ENCODE measurements around the gene PLEKHM3. TPM values are rescaled to one million over a fixed set of nuclear protein-coding genes. Genes with fewer than 3 reads are reported as not detected.

The PLEKHM3 gene
- total RNA-seq, 6 donors from 2014 or later, result 16.4 to 56.3 (median 28.6) TPM

GRCh38 chr2:207831584-207832248, 193.6 kb downstream of the PLEKHM3 start:
- Histone ChIP-seq H3K27ac (no peak overlapping the region), H3K4me1 (peaks cover 0 to 4% (median 2%) of the 10 kb centered on the region in 4 donors), H3K9me3 (no peaks in the 10 kb centered on the region), H3K27me3 (no peaks in the 10 kb centered on the region), H3K36me3 (peaks cover 0 to 16% (median 6%) of the 10 kb centered on the region in 4 donors), H3K4me3 (no peak overlapping the region)
- ATAC-seq (ENCODE audit: low FRiP score in 2 of 2), result no peak
- TF ChIP-seq, protein P1, sequence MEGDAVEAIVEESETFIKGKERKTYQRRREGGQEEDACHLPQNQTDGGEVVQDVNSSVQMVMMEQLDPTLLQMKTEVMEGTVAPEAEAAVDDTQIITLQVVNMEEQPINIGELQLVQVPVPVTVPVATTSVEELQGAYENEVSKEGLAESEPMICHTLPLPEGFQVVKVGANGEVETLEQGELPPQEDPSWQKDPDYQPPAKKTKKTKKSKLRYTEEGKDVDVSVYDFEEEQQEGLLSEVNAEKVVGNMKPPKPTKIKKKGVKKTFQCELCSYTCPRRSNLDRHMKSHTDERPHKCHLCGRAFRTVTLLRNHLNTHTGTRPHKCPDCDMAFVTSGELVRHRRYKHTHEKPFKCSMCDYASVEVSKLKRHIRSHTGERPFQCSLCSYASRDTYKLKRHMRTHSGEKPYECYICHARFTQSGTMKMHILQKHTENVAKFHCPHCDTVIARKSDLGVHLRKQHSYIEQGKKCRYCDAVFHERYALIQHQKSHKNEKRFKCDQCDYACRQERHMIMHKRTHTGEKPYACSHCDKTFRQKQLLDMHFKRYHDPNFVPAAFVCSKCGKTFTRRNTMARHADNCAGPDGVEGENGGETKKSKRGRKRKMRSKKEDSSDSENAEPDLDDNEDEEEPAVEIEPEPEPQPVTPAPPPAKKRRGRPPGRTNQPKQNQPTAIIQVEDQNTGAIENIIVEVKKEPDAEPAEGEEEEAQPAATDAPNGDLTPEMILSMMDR (IDR thresholded peaks at IDR 0.05), result no peak
- no peak for TF ChIP-seq POLR2A (IDR thresholded peaks at IDR 0.05)
- no peak for TF ChIP-seq POLR2AphosphoS5 (IDR thresholded peaks at IDR 0.05)
- TF ChIP-seq EP300 (IDR thresholded peaks at IDR 0.05), result no peak
- WGBS, 2 donors, result 96 to 98% methylated on average over 8 of the region's 8 CpGs
- no peak for DNase-seq

DNA sequence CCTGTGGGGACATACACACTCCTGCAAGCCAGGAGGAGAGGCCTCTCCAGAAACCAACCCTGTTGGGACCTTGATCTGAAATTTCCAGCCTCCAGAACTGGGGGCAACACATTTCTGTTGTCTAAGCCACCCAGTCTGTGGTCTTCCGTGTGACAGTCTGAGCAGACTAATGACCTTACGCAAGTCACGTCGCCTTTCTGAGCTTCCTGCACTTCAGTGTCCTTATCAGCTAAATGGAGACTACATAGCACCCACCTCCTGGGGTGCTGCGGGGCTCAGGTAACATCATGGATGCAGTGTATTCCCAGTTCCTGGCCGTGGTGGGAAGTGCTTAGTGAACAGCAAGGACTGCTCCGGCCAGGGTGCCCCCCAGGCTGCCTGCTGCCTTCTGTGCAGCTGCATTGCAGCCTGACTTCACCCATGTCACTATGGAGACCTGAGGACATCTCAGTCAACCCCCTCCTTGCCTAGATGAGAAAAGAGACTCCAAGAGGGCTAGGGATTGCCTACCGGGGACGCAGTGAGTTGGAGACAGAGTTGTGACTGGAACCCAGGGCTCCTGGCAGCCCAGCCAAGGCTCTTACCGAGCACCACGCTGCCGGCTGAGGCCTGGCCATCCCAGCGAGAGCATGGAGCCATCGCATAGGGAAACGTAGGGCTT, 194.4 kb downstream of the PLEKHM3 start:
- 87 to 90% methylated on average over 12 to 15 of the region's 15 CpGs for WGBS, 2 donors

GRCh38 chr2:207828361-207829057, 196.8 kb downstream of the PLEKHM3 start:
- H3K27me3 ChIP-seq, result no peaks in the 10 kb centered on the region
- TF ChIP-seq POLR2A (IDR thresholded peaks at IDR 0.05) (no peak), POLR2AphosphoS5 (IDR thresholded peaks at IDR 0.05) (no peak), EP300 (IDR thresholded peaks at IDR 0.05) (no peak)
- TF ChIP-seq, protein P1 (IDR thresholded peaks at IDR 0.05), result no peak
- no peak for ATAC-seq (ENCODE audit: low FRiP score in 2 of 2)
- DNase-seq, result no peak
- H3K9me3 ChIP-seq, result no peaks in the 10 kb centered on the region
- H3K27ac ChIP-seq, result no peak overlapping the region
- peaks cover 0 to 21% (median 13%) of the 10 kb centered on the region in 4 donors for H3K36me3 ChIP-seq
- H3K4me3 ChIP-seq, result no peak overlapping the region
- 85% methylated on average over 12 of the region's 12 CpGs for WGBS, 2 donors
- no peaks in the 10 kb centered on the region for H3K4me1 ChIP-seq

More for the DNA sequence above, 194.4 kb downstream of the PLEKHM3 start:
- ATAC-seq (ENCODE audit: low FRiP score in 2 of 2) (no peak), DNase-seq (peak in 1 of 2 donors; percentile 36)
- Histone ChIP-seq H3K4me1 (no peaks in the 10 kb centered on the region), H3K27ac (no peak overlapping the region), H3K4me3 (no peak overlapping the region), H3K9me3 (no peaks in the 10 kb centered on the region), H3K27me3 (no peaks in the 10 kb centered on the region), H3K36me3 (peaks cover 0 to 21% (median 9%) of the 10 kb centered on the region in 4 donors)
- TF ChIP-seq POLR2AphosphoS5 (IDR thresholded peaks at IDR 0.05) (no peak), EP300 (IDR thresholded peaks at IDR 0.05) (no peak), POLR2A (IDR thresholded peaks at IDR 0.05) (no peak)
- TF ChIP-seq, protein P1 (IDR thresholded peaks at IDR 0.05), result no peak

DNA sequence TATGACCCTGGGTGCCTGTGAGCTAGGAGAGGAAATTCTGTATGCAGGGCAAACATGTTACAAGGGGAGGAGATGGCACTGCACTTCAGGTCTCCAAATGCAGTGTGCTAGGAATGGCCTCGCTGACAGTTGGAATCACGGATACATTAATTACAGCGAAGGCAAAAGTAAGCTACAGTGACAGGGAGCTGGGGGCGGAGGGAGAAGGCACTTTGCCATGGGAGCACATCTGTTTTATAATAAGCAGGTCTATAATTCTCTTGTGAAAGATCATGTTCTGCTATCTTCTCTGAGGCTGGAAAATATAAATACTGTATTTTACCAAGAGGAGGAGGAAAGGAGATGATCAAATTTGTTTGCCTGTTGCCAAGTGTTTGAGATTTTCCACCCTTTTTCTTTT, 199.3 kb downstream of the PLEKHM3 start:
- ATAC-seq (ENCODE audit: low FRiP score in 2 of 2) (no peak), DNase-seq (no peak)
- TF ChIP-seq EP300 (IDR thresholded peaks at IDR 0.05) (no peak), POLR2AphosphoS5 (IDR thresholded peaks at IDR 0.05) (no peak), POLR2A (IDR thresholded peaks at IDR 0.05) (no peak)
- TF ChIP-seq, protein P1 (IDR thresholded peaks at IDR 0.05), result no peak
- WGBS, 2 donors, result 94 to 95% methylated on average over 4 of the region's 4 CpGs
- no peaks in the 10 kb centered on the region for H3K27me3 ChIP-seq
- H3K27ac ChIP-seq, result no peak overlapping the region
- H3K36me3 ChIP-seq, result peaks cover 0 to 25% (median 13%) of the 10 kb centered on the region in 4 donors
- H3K4me1 ChIP-seq, result no peaks in the 10 kb centered on the region
- H3K4me3 ChIP-seq, result no peak overlapping the region
- no peaks in the 10 kb centered on the region for H3K9me3 ChIP-seq
